Hepatocyte (in vitro differentiated cells): ENCODE data around the gene GLS. TPM values are rescaled to one million over a fixed set of nuclear protein-coding genes. Genes with fewer than 3 reads are reported as not detected.

ENCODE experiments used
- DNase-seq: peaks from one replicate; pipeline ENCODE4 v3.0.0-alpha.2; 2016; ENCODE audit warnings: low spot score
- H2AFZ ChIP-seq: fragments of 200-600 bp; sonication (generic); 2 replicates; pipeline ENCODE4 v1.6.0; 2016; ENCODE audit warnings: antibody characterized with exemption, mild to moderate bottlenecking
- H3K27ac ChIP-seq: fragments of 200-600 bp; sonication (generic); 2 replicates; pipeline ENCODE4 v1.5.1; 2016; ENCODE audit warnings: mild to moderate bottlenecking
- H3K27me3 ChIP-seq: fragments of 200-600 bp; sonication (generic); 2 replicates; pipeline ENCODE4 v1.6.1; 2016
- H3K36me3 ChIP-seq: fragments of 200-600 bp; sonication (generic); replicated peaks from 2 replicates; pipeline ENCODE4 v1.5.1; 2016; ENCODE audit warnings: low read depth; ENCODE audit not compliant: insufficient read depth
- H3K4me1 ChIP-seq: fragments of 200-600 bp; sonication (generic); 2 replicates; pipeline ENCODE4 v1.5.1; 2016; ENCODE audit warnings: mild to moderate bottlenecking, moderate library complexity; ENCODE audit not compliant: insufficient read depth
- H3K4me2 ChIP-seq: fragments of 200-600 bp; sonication (generic); 2 replicates; pipeline ENCODE4 v1.6.0; 2016
- H3K4me3 ChIP-seq: fragments of 200-600 bp; sonication (generic); 2 replicates; pipeline ENCODE4 v1.5.1; 2016; ENCODE audit warnings: mild to moderate bottlenecking
- H3K79me2 ChIP-seq: fragments of 200-600 bp; sonication (generic); 2 replicates; pipeline ENCODE4 v1.6.0; 2017; ENCODE audit warnings: mild to moderate bottlenecking
- H3K9me2 ChIP-seq: fragments of 200-600 bp; sonication (generic); replicated peaks from 2 replicates; pipeline ENCODE4 v1.6.0; 2017; ENCODE audit warnings: mild to moderate bottlenecking; ENCODE audit not compliant: insufficient read depth
- H3K9me3 ChIP-seq: fragments of 200-600 bp; sonication (generic); 2 replicates; pipeline ENCODE4 v1.5.1; 2016; ENCODE audit warnings: low read depth, mild to moderate bottlenecking
- H4K20me1 ChIP-seq: fragments of 200-600 bp; sonication (generic); 2 replicates; pipeline ENCODE4 v1.6.0; 2016; ENCODE audit warnings: mild to moderate bottlenecking; ENCODE audit not compliant: insufficient read depth, poor library complexity, severe bottlenecking
- EZH2 ChIP-seq: fragments of 200-600 bp; sonication (generic); IDR thresholded peaks from 2 replicates; pipeline ENCODE4 v1.6.1; 2016; ENCODE audit warnings: antibody characterized with exemption, mild to moderate bottlenecking, borderline replicate concordance
- EZH2phosphoT487 ChIP-seq: fragments of 200-600 bp; sonication (generic); IDR thresholded peaks from one replicate; pipeline ENCODE4 v1.6.1; 2018; ENCODE audit warnings: antibody characterized with exemption, mild to moderate bottlenecking, low read depth, moderate library complexity; ENCODE audit not compliant: unreplicated experiment, severe bottlenecking
- WGBS: methylation state at CpG from one replicate; pipeline ENCODE4 v1.1.6; 2016; ENCODE audit warnings: low lambda C conversion rate; ENCODE audit errors: missing lambda C conversion rate; 5-methylcytosine and 5-hydroxymethylcytosine counted together
- polyA plus RNA-seq: library from polyadenylated mRNA; unstranded; fragments of >200 nt; fragmentation: Nextera tagmentation; extraction: Ambion mirVana; gene quantifications from 2 replicates; pipeline ENCODE4 v1.2.1, GENCODE V29; 2016
- total RNA-seq: library from RNA; depleted of rRNA; stranded (reverse); fragments of >200 nt; gene quantifications from 2 replicates; pipeline ENCODE4 v1.2.3, GENCODE V29; 2014
- TF ChIP-seq, protein P1 (sequence below): fragments of 200-600 bp; sonication (generic); IDR thresholded peaks from 2 replicates; pipeline ENCODE4 v1.5.1; 2016; ENCODE audit warnings: antibody characterized with exemption, mild to moderate bottlenecking; ENCODE audit not compliant: poor library complexity

The GLS gene
- total and polyA plus RNA-seq, 2 experiments from 2014 or later, result 78.8 to 460 TPM

- H3K9me3 ChIP-seq, result no peaks in the 10 kb centered on the region
- TF ChIP-seq, protein P1, sequence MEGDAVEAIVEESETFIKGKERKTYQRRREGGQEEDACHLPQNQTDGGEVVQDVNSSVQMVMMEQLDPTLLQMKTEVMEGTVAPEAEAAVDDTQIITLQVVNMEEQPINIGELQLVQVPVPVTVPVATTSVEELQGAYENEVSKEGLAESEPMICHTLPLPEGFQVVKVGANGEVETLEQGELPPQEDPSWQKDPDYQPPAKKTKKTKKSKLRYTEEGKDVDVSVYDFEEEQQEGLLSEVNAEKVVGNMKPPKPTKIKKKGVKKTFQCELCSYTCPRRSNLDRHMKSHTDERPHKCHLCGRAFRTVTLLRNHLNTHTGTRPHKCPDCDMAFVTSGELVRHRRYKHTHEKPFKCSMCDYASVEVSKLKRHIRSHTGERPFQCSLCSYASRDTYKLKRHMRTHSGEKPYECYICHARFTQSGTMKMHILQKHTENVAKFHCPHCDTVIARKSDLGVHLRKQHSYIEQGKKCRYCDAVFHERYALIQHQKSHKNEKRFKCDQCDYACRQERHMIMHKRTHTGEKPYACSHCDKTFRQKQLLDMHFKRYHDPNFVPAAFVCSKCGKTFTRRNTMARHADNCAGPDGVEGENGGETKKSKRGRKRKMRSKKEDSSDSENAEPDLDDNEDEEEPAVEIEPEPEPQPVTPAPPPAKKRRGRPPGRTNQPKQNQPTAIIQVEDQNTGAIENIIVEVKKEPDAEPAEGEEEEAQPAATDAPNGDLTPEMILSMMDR, result no peak
- TF ChIP-seq EZH2 (no peak), EZH2phosphoT487 (peak; percentile 54)
- no peaks in the 10 kb centered on the region for H3K27me3 ChIP-seq
- peak overlapping the region; percentile 63 for H3K27ac ChIP-seq
- peaks cover 10% of the 10 kb centered on the region for H3K4me1 ChIP-seq
- no peak overlapping the region for H3K4me3 ChIP-seq
- H2AFZ ChIP-seq, result no peak overlapping the region
- no peaks in the 10 kb centered on the region for H3K79me2 ChIP-seq
- H4K20me1 ChIP-seq, result no peaks in the 10 kb centered on the region
- WGBS, result 71% methylated on average over 2 of the region's 2 CpGs
- no peak for DNase-seq
- peak overlapping the region; percentile 33 for H3K4me2 ChIP-seq
- H3K36me3 ChIP-seq, result no peaks in the 10 kb centered on the region
- no peaks in the 10 kb centered on the region for H3K9me2 ChIP-seq
Measured at GRCh38 chr2:190927301-190927700, 46.7 kb downstream of the GLS start.

- Histone ChIP-seq H3K4me3 (no peak overlapping the region), H3K9me2 (no peaks in the 10 kb centered on the region), H3K27me3 (no peaks in the 10 kb centered on the region), H3K27ac (no peak overlapping the region), H3K79me2 (no peaks in the 10 kb centered on the region), H3K36me3 (no peaks in the 10 kb centered on the region), H3K4me2 (no peak overlapping the region), H3K4me1 (peaks cover 10% of the 10 kb centered on the region), H3K9me3 (no peaks in the 10 kb centered on the region), H4K20me1 (no peaks in the 10 kb centered on the region), H2AFZ (no peak overlapping the region)
- 90% methylated on average over 7 of the region's 7 CpGs for WGBS
- no peak for DNase-seq
- no peak for TF ChIP-seq EZH2
- no peak for TF ChIP-seq EZH2phosphoT487
- TF ChIP-seq, protein P1, result no peak
Measured at GRCh38 chr2:190929919-190930318, 49.3 kb downstream of the GLS start.

DNA sequence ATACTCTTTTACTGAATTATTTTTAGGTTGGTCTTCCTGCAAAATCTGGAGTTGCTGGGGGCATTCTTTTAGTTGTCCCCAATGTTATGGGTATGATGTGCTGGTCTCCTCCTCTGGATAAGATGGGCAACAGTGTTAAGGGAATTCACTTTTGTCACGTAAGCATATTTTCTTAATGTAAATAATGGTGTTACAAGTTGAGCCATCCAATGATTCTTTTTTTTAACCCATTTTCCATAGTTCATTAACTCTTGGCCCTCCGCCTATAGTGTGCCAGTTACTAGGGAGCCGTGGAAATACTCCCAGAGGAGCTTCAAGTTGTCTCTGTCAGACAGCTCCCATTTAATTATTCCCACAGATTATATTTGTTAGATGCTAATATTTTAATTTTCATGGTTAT lies 49.8 kb downstream of the GLS start:
- Histone ChIP-seq H3K27me3 (no peaks in the 10 kb centered on the region), H3K9me2 (no peaks in the 10 kb centered on the region), H3K4me2 (no peak overlapping the region), H3K9me3 (no peaks in the 10 kb centered on the region), H4K20me1 (no peaks in the 10 kb centered on the region), H3K4me3 (no peak overlapping the region), H3K4me1 (peaks cover 10% of the 10 kb centered on the region), H2AFZ (no peak overlapping the region), H3K36me3 (no peaks in the 10 kb centered on the region), H3K27ac (no peak overlapping the region), H3K79me2 (no peaks in the 10 kb centered on the region)
- DNase-seq, result no peak
- 95% methylated on average over 3 of the region's 3 CpGs for WGBS
- TF ChIP-seq EZH2, result no peak
- TF ChIP-seq, protein P1, result no peak
- no peak for TF ChIP-seq EZH2phosphoT487

DNA sequence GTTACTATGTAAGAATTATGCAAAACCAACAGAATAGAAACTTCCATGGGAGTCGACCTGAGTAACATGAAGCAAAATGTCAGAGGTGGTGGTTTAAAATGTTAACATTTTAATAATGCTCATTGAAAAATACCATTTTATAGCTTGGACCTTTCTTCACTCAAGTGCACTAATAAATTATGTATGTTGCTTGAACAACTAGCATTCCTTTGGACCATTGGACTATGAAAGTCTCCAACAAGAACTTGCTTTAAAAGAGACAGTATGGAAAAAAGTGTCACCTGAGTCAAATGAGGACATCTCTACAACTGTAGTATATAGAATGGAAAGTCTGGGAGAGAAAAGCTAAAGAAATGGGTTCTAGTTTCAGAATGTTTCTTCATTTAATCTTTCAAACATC lies 51.9 kb downstream of the GLS start:
- Histone ChIP-seq H3K36me3 (no peaks in the 10 kb centered on the region), H3K27ac (no peak overlapping the region), H3K4me3 (no peak overlapping the region), H3K79me2 (no peaks in the 10 kb centered on the region), H3K4me1 (no peaks in the 10 kb centered on the region), H3K4me2 (no peak overlapping the region), H3K9me3 (no peaks in the 10 kb centered on the region), H3K27me3 (no peaks in the 10 kb centered on the region), H2AFZ (no peak overlapping the region), H3K9me2 (no peaks in the 10 kb centered on the region), H4K20me1 (no peaks in the 10 kb centered on the region)
- TF ChIP-seq EZH2, result no peak
- TF ChIP-seq, protein P1, result no peak
- DNase-seq, result no peak
- WGBS, result 88% methylated on average over 1 of the region's 1 CpG
